HG02970 (cell line): ENCODE data around the gene GLI2.

Experiments
- ATAC-seq: cut with Tn5 transposase; IDR thresholded peaks from one replicate; pipeline ENCODE4 v1.9.1; 2021; ENCODE audit warnings: mild to moderate bottlenecking, moderate library complexity, moderate number of reproducible peaks; ENCODE audit not compliant: unreplicated experiment, low FRiP score

Gene GLI2

GRCh38 chr2:120750488-120751210 is 15.0 kb downstream of the GLI2 start:
- no peak for ATAC-seq

DNA sequence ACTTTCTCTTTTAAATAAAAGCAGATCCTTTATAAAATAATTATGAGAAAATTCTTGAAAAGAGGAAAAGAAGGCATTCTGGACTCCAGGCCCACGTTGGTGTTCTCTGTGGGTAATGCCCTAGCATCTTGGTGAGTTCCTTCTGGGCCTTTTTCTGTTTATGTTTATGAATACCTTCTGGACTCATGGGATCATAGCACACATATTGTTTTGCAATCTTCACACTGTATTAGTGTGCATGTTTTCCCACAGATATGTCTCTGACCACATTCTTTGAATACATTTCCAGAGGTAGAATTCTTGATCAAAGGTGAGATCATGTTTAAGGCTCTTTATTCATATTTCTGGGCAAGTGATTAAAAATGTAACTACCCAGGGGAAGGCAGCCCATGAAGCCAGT is 15.9 kb downstream of the GLI2 start:
- no peak for ATAC-seq

DNA sequence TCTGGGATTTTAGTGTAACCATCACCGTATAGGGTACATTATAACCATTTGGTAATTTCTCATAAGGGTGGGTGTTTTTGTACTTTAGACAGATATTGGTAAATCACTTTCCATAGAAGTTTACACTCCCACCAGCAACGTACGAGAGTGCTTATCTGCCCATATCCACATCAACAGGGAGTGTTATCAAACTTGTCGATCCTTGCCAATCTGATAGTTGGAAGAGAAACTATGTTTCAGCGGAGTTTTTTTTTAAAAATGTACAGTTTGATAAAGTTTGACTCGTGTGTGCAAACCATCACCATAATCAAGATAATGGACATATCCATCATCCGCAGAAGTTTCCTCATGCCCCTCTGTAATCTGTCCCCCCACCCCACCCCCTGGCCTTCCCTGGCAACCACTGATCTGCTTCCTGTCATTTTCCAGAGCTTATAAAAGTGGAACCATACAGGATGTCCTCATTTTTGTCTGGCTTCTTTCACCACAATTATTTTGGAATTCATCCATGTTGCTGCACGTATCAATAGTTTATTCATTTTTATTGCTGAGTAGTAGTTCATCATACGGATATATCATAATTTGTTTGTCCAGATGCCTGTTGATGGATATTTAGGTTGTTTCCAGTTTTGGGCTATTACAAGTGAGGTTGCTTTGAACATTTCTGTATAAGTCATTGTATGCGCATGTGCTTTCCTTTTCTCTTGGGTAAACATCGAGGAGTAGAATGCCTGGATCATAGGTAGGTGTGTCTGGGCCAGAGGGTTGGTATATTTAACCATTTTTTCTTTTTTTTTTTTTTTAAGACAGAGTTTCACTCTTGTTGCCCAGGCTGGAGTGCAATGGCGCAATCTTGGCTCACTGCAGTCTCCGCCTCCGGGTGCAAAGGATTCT is 18.6 kb downstream of the GLI2 start:
- no peak for ATAC-seq

- no peak for ATAC-seq
These were observed 22.8 kb downstream of the GLI2 start for GRCh38 chr2:120758181-120759144.

GRCh38 chr2:120759543-120760331 is 24.1 kb downstream of the GLI2 start:
- ATAC-seq: no peak

DNA sequence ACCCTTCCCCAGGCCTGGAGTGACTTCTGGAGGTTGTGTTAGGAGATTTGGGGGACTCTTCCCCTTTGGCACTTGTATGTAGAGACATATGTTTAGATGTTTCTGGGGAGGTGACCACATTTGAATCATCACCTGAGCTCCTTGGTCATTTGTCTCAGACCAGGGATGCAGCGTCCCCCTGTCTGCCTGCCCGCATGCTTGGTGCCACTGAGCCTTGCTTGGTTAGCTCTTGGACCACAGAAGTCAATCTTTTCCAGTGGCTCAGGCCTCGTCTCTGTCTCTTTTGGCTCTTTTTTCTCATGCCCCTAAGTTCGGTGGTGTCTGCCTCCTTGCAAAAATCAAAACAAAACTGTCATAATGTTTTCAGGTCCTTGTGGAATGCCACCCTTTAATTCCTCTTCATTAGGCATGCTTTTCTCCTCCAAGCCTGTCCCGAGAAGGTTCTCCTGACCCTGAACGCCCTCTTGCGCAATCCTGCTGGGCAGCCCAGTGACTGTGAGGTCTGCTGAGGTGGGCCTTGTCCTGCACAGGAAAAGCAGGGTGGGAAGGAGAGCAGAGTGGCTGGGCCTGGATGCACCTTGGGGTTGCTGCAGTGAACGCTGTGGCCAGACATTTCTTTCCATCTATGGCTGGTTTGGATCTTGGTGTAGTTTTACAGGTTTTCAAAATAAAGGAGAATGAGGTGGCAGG is 24.9 kb downstream of the GLI2 start:
- ATAC-seq: no peak

GRCh38 chr2:120761164-120761861 is 25.6 kb downstream of the GLI2 start:
- no peak for ATAC-seq

DNA sequence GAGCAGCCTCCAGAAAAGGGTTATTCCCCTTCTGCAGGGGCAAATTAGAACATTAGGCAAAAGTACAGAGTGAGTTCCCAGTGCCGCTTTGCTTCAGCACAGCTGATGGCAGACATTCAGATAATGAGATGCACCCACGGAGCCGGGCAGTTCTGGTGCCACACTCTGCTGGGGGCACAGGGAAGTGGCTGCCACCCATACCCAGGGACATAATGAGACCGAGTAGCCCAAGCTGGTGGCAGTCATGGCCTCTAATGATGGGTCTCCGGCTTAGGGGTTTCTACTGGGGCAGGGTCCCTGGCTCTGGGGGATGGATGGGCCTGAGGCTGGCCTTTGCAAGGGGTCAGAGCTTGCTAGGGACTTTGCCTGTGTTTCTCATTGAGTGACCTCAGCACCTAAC is 26.2 kb downstream of the GLI2 start:
- no peak for ATAC-seq

DNA sequence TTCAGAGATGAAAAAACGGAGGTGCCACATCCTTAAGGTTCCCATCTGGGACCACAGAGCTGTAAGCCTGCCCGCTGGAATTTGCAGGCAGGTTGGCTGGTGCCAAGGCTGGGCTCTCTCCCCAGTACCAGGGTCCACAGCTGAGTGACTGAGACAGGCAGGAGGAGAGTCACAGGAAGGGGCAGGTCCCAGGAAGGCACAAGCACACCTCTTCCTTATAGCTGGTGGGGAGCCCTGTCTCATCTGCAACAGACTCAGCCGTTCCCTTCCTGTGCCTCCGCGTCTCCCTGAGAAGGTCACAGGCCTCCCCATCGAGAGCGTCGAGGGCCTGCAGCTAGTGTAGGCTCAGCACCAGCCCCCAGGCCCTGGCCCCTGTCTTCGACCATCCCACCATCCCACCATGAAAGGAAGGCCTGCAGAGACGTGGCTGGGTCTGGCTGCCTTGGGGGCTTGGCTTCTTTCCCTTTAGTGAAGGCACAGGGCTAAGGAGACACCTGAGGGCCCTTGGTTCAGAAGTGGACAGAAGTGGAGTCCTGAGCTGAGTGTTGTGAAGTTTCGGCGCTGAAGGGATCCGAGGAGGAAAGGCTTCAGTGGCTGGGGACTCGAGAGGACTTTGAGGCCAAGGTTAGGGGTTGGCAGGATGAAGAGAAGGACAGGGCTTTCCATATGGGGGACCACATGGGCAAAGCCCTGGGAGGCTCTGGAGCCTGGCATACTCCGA is 26.8 kb downstream of the GLI2 start:
- no peak for ATAC-seq

DNA sequence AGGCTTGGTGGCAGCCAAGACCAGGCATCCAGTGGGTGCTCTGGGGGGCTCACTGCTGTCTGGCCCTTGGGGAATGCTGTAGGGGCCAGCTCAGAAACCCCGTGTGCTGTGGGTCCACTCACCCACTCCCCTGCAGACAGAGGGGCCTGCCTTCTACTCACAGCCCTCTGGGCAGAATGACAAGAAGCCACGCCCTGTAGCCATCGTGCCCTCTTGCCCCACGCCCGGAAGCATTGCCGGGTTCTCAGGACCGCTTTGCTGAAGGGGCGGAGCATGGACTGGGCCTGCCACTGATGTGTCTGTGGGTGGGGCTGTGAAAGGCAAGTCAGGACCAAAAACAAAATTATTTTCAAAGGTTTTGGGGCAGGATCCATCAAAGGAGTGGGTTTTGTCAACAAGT is 27.8 kb downstream of the GLI2 start:
- ATAC-seq: no peak

GRCh38 chr2:120763931-120764330 is 28.3 kb downstream of the GLI2 start:
- ATAC-seq: no peak

- no peak for ATAC-seq
These were observed 28.8 kb downstream of the GLI2 start for GRCh38 chr2:120764492-120764891.

- ATAC-seq: no peak
These were observed 29.5 kb downstream of the GLI2 start for GRCh38 chr2:120764991-120765677.

DNA sequence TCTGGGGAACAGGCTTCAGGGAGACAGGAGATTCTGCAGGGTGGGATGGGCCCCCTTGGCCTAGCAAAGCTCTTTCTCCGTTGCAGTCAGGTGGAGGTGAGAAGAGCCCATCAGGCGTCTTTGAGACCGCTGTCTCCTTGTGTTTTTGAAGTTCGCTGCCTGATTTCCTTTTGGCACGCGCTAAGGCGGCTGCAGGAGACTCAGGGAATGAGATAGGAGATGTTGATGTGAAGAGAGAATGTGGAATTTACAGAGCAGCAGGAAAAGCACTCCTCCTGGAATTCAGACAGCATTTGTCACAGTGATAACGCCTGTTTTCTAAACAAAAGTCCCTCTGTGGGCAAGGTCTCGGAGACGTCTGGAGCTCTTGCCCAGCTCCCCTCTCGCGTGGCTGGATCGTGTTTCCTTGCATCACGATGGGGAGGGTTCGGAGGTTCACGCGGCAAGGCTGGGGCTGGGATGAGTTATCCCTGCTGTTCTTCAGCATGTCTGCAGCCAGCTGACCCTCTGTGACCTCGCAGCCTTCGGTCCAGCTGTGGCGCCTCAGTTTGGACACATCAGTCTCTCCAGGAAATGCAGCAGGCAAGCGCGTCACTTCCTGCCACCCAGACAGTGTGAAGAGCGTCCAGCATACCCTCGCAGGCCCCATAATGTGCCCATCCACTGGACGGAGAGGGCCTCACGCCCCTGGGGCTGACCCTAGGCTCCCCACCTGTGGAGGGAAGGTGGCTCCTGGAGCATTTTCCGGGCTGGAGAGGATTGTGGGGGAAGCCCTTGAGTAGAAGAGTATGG is 30.2 kb downstream of the GLI2 start:
- ATAC-seq: no peak

GRCh38 chr2:120766470-120767351 is 31.0 kb downstream of the GLI2 start:
- ATAC-seq: no peak
